IMR-90 (cell line): ENCODE measurements around the gene PI4KA. TPM values are rescaled to one million over a fixed set of nuclear protein-coding genes. Genes with fewer than 3 reads are reported as not detected.
"Not testable (repeated sequence)": the region's sequence is repeated elsewhere in the genome, so short reads cannot be mapped to it uniquely, and the experiment has no call there.

Experiments used
- ATAC-seq: fragments of 200-7000 bp; cut with Tn5 transposase; 2 replicates; pipeline ENCODE4 v1.9.1; 2020; ENCODE audit warnings: low read depth, mild to moderate bottlenecking, moderate library complexity
- BruUV-seq: library from RNA; stranded (reverse); fragments of 400-500 nt; replicated peaks from 2 replicates; lab custom pipeline; 2021; lab: Mats Ljungman, UMichigan
- CTCF ChIA-PET: fragments of 300-600 bp; formaldehyde crosslinking; extraction: SDS; loops from one replicate; lab custom pipeline; 2021; ENCODE audit warnings: antibody characterized with exemption; lab: Yijun Ruan, JAX
- POLR2A ChIA-PET: fragments of 300-600 bp; sonication (Branson Sonifier 250); formaldehyde crosslinking; loops from one replicate; lab custom pipeline; 2022; ENCODE audit warnings: antibody characterized with exemption; ENCODE audit not compliant: unreplicated experiment; lab: Charles Lee
- DNase-seq: peaks from one replicate; pipeline ENCODE4 v3.0.0; 2013
- H2AFZ ChIP-seq: replicated peaks from 2 replicates; pipeline ENCODE3; 2013; ENCODE audit warnings: low read length, mild to moderate bottlenecking; ENCODE audit not compliant: poor library complexity
- H2AK5ac ChIP-seq: 2 replicates; pipeline ENCODE4 v1.6.1; 2013; ENCODE audit warnings: low read depth, low read length, inconsistent platforms
- H2AK9ac ChIP-seq: replicated peaks from 2 replicates; pipeline ENCODE3; 2013; ENCODE audit warnings: mild to moderate bottlenecking, low read depth, low read length, moderate library complexity; ENCODE audit not compliant: poor library complexity
- H2BK120ac ChIP-seq: 2 replicates; pipeline ENCODE4 v1.6.1; 2013; ENCODE audit warnings: low read depth, low read length, inconsistent platforms
- H2BK15ac ChIP-seq: 3 replicates; pipeline ENCODE4 v1.6.1; 2013; ENCODE audit warnings: low read depth, low read length, inconsistent platforms
- H2BK20ac ChIP-seq: 2 replicates; pipeline ENCODE4 v1.6.1; 2013; ENCODE audit warnings: low read depth, mild to moderate bottlenecking, inconsistent platforms, low read length, moderate library complexity
- H2BK5ac ChIP-seq: 2 replicates; pipeline ENCODE4 v1.6.1; 2013; ENCODE audit warnings: mild to moderate bottlenecking, low read depth, low read length, inconsistent platforms; ENCODE audit not compliant: poor library complexity, severe bottlenecking
- H3K14ac ChIP-seq: replicated peaks from 2 replicates; pipeline ENCODE4 v1.6.1; 2013; ENCODE audit warnings: low read depth, low read length, inconsistent platforms
- H3K18ac ChIP-seq: 2 replicates; pipeline ENCODE4 v1.6.1; 2013; ENCODE audit warnings: low read depth, low read length, control low read depth
- H3K23ac ChIP-seq: 2 replicates; pipeline ENCODE4 v1.6.1; 2013; ENCODE audit warnings: low read depth, low read length, inconsistent platforms
- H3K27ac ChIP-seq: 2 replicates; pipeline ENCODE4 v1.5.1; 2013; ENCODE audit warnings: mild to moderate bottlenecking, control low read depth, low read length; ENCODE audit not compliant: insufficient read depth
- H3K27me3 ChIP-seq: 2 replicates; pipeline ENCODE4 v1.6.1; 2013; ENCODE audit warnings: low read length; ENCODE audit not compliant: control insufficient read depth, insufficient read depth
- H3K36me3 ChIP-seq: 2 replicates; pipeline ENCODE4 v1.6.1; 2013; ENCODE audit warnings: low read length, mixed read lengths; ENCODE audit not compliant: control insufficient read depth, insufficient read depth
- H3K4ac ChIP-seq: 2 replicates; pipeline ENCODE4 v1.6.1; 2013; ENCODE audit warnings: low read depth, low read length, inconsistent platforms
- H3K4me1 ChIP-seq: 2 replicates; pipeline ENCODE4 v1.6.1; 2013; ENCODE audit warnings: low read length, mixed read lengths; ENCODE audit not compliant: control insufficient read depth, insufficient read depth
- H3K4me2 ChIP-seq: 2 replicates; pipeline ENCODE4 v1.6.1; 2013; ENCODE audit warnings: low read depth, mild to moderate bottlenecking, control low read depth, low read length, moderate library complexity
- H3K4me3 ChIP-seq: 2 replicates; pipeline ENCODE4 v1.5.1; 2013; ENCODE audit warnings: low read depth, mild to moderate bottlenecking, control low read depth, low read length, moderate library complexity; ENCODE audit not compliant: insufficient read depth
- H3K56ac ChIP-seq: 2 replicates; pipeline ENCODE4 v1.6.1; 2013; ENCODE audit warnings: low read length, inconsistent platforms; ENCODE audit not compliant: insufficient read depth; ENCODE audit errors: extremely low read depth
- H3K79me1 ChIP-seq, 2 experiments: 2 replicates each; pipeline ENCODE4 v1.6.1; 2013; ENCODE audit warnings: low read length in 2 of 2, inconsistent platforms in 1 of 2, low read depth in 1 of 2
- H3K9ac ChIP-seq: 2 replicates; pipeline ENCODE4 v1.6.1; 2013; ENCODE audit warnings: low read depth, low read length, control low read depth
- H3K9me1 ChIP-seq: 2 replicates; pipeline ENCODE4 v1.6.1; 2013; ENCODE audit warnings: low read length, inconsistent platforms; ENCODE audit not compliant: insufficient read depth
- H3K9me3 ChIP-seq: 2 replicates; pipeline ENCODE4 v1.6.1; 2013; ENCODE audit warnings: low read length; ENCODE audit not compliant: control insufficient read depth, insufficient read depth
- H4K20me1 ChIP-seq: 2 replicates; pipeline ENCODE4 v1.6.1; 2013; ENCODE audit warnings: low read length, inconsistent platforms; ENCODE audit not compliant: insufficient read depth
- H4K5ac ChIP-seq: 2 replicates; pipeline ENCODE4 v1.6.1; 2013; ENCODE audit warnings: mild to moderate bottlenecking, low read depth, low read length, control low read depth
- H4K8ac ChIP-seq, 2 experiments: 2 replicates each; pipeline ENCODE4 v1.6.1; 2013; ENCODE audit warnings: low read depth in 2 of 2, low read length in 2 of 2, control low read depth in 1 of 2, inconsistent platforms in 1 of 2
- H4K91ac ChIP-seq: 2 replicates; pipeline ENCODE4 v1.6.1; 2013; ENCODE audit warnings: low read depth, low read length, inconsistent platforms; ENCODE audit not compliant: insufficient read depth
- WGBS, 2 experiments: methylation state at CpG; one replicate each; pipeline versions ENCODE4 v1.1.5 to v1.1.7; 2013; ENCODE audit warnings: missing lambda C conversion rate in 2 of 2; ENCODE audit not compliant: insufficient read length in 1 of 2; ENCODE audit errors: extremely low coverage in 2 of 2; 5-methylcytosine and 5-hydroxymethylcytosine counted together
- dilution Hi-C: fragments of 300-500 bp; cut with HindIII; formaldehyde crosslinking; loops from one replicate; pipeline ENCODE4 v1.14.3; 2018; ENCODE audit warnings: low sequenced_read_pairs; ENCODE audit not compliant: unreplicated experiment
- in situ Hi-C: fragments of 300-500 bp; cut with MboI; formaldehyde crosslinking; loops from 3 replicates; pipeline ENCODE4 v1.14.3; 2019; ENCODE audit warnings: low sequenced_read_pairs, inconsistent platforms, mixed read lengths
- intact Hi-C: fragments of 100-400 bp; cut with micrococcal nuclease; formaldehyde crosslinking; loops from 2 replicates; pipeline ENCODE4 v1.10.0; 2022
- polyA plus RNA-seq, 3 experiments: library from polyadenylated mRNA; depleted of rRNA; stranded (reverse); fragments of >200 nt; gene quantifications; 2 replicates each; pipeline ENCODE4 v1.2.3, GENCODE V29; 2012; ENCODE audit warnings: low replicate concordance in 1 of 3
- total RNA-seq: library from RNA; depleted of rRNA; stranded (reverse); fragments of >200 nt; gene quantifications from 2 replicates; pipeline ENCODE4 v1.2.3, GENCODE V29; 2012

Gene PI4KA
- total and polyA plus RNA-seq, 2 of the 4 experiments (the other 2 are of a cell fraction), result 16.8 to 35.5 TPM

DNA sequence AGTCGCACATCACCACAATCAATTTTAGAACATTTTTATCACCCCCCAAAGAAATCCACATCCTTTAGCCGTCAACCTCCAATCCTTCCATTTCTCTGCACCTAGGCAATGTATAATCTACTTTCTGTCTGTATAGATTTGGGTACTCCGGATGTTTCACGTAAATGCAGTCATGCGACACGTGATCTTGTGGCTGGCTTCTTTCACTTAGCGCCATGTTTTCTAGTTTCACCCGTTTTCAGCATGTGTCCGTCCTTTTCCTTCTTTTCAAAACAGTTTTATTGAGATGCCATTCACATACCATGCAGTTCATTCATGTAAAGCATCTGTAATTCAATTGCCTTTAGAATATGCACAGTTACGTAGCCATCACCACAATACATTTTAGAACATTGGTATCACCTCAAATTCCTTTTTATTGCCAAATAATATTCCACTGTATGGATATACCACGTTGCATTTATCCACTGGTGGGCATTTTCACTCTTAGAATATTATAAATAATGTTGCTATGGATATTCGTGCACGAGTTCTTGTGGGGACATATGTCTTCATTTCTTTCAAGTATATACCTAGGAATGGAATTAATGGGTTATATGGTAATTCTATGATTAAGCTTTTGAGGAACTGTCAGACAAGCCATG lies 179.7 kb downstream of the PI4KA start:
- H2AK5ac ChIP-seq, H2BK5ac ChIP-seq, H3K56ac ChIP-seq, BruUV-seq, H3K36me3 ChIP-seq, H3K9ac ChIP-seq, intact Hi-C loops, DNase-seq, H3K4me2 ChIP-seq, H4K5ac ChIP-seq, H2AFZ ChIP-seq, H2BK15ac ChIP-seq, H4K8ac ChIP-seq, H3K9me3 ChIP-seq, H2BK20ac ChIP-seq, ATAC-seq, H3K4me3 ChIP-seq, CTCF ChIA-PET, H2BK120ac ChIP-seq, H4K91ac ChIP-seq, H3K14ac ChIP-seq, H3K79me1 ChIP-seq, H3K18ac ChIP-seq, H3K4me1 ChIP-seq, H3K4ac ChIP-seq, in situ Hi-C loops, dilution Hi-C loops, H3K27me3 ChIP-seq, H3K23ac ChIP-seq, H2AK9ac ChIP-seq, H3K27ac ChIP-seq, POLR2A ChIA-PET, H3K9me1 ChIP-seq, H4K20me1 ChIP-seq: not testable (repeated sequence)
- WGBS, 2 experiments, result no CpG with 5 or more reads among the region's 13 CpGs
